Measurements from ENCODE around the gene SMPD3.

GRCh38 chr16:68448360-68448970 lies at the start of gene SMPD3:
- TF ChIP-seq ATF2 (CRISPR knock-in tag; IDR thresholded peaks at IDR 0.05; ENCODE audit: borderline replicate concordance, low read depth): no peak
- TF ChIP-seq, protein P1, sequence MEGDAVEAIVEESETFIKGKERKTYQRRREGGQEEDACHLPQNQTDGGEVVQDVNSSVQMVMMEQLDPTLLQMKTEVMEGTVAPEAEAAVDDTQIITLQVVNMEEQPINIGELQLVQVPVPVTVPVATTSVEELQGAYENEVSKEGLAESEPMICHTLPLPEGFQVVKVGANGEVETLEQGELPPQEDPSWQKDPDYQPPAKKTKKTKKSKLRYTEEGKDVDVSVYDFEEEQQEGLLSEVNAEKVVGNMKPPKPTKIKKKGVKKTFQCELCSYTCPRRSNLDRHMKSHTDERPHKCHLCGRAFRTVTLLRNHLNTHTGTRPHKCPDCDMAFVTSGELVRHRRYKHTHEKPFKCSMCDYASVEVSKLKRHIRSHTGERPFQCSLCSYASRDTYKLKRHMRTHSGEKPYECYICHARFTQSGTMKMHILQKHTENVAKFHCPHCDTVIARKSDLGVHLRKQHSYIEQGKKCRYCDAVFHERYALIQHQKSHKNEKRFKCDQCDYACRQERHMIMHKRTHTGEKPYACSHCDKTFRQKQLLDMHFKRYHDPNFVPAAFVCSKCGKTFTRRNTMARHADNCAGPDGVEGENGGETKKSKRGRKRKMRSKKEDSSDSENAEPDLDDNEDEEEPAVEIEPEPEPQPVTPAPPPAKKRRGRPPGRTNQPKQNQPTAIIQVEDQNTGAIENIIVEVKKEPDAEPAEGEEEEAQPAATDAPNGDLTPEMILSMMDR (IDR thresholded peaks at IDR 0.05): no peak
- no peak for TF ChIP-seq ZNF138 (CRISPR knock-in tag; conservative IDR thresholded peaks at IDR 0.05)
- no peak for TF ChIP-seq CREB1 (CRISPR knock-in tag; IDR thresholded peaks at IDR 0.05)
- TF ChIP-seq, protein P2, sequence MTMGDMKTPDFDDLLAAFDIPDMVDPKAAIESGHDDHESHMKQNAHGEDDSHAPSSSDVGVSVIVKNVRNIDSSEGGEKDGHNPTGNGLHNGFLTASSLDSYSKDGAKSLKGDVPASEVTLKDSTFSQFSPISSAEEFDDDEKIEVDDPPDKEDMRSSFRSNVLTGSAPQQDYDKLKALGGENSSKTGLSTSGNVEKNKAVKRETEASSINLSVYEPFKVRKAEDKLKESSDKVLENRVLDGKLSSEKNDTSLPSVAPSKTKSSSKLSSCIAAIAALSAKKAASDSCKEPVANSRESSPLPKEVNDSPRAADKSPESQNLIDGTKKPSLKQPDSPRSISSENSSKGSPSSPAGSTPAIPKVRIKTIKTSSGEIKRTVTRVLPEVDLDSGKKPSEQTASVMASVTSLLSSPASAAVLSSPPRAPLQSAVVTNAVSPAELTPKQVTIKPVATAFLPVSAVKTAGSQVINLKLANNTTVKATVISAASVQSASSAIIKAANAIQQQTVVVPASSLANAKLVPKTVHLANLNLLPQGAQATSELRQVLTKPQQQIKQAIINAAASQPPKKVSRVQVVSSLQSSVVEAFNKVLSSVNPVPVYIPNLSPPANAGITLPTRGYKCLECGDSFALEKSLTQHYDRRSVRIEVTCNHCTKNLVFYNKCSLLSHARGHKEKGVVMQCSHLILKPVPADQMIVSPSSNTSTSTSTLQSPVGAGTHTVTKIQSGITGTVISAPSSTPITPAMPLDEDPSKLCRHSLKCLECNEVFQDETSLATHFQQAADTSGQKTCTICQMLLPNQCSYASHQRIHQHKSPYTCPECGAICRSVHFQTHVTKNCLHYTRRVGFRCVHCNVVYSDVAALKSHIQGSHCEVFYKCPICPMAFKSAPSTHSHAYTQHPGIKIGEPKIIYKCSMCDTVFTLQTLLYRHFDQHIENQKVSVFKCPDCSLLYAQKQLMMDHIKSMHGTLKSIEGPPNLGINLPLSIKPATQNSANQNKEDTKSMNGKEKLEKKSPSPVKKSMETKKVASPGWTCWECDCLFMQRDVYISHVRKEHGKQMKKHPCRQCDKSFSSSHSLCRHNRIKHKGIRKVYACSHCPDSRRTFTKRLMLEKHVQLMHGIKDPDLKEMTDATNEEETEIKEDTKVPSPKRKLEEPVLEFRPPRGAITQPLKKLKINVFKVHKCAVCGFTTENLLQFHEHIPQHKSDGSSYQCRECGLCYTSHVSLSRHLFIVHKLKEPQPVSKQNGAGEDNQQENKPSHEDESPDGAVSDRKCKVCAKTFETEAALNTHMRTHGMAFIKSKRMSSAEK (CRISPR knock-in tag; IDR thresholded peaks at IDR 0.05; ENCODE audit: borderline replicate concordance): no peak
- no peak for TF ChIP-seq ZNF423 (CRISPR knock-in tag; IDR thresholded peaks at IDR 0.05)
- TF ChIP-seq, protein P3, sequence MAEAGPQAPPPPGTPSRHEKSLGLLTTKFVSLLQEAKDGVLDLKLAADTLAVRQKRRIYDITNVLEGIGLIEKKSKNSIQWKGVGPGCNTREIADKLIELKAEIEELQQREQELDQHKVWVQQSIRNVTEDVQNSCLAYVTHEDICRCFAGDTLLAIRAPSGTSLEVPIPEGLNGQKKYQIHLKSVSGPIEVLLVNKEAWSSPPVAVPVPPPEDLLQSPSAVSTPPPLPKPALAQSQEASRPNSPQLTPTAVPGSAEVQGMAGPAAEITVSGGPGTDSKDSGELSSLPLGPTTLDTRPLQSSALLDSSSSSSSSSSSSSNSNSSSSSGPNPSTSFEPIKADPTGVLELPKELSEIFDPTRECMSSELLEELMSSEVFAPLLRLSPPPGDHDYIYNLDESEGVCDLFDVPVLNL (CRISPR knock-in tag; IDR thresholded peaks at IDR 0.05; ENCODE audit: borderline replicate concordance, low read depth): no peak
- TF ChIP-seq, protein P4, sequence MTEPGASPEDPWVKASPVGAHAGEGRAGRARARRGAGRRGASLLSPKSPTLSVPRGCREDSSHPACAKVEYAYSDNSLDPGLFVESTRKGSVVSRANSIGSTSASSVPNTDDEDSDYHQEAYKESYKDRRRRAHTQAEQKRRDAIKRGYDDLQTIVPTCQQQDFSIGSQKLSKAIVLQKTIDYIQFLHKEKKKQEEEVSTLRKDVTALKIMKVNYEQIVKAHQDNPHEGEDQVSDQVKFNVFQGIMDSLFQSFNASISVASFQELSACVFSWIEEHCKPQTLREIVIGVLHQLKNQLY (CRISPR knock-in tag; IDR thresholded peaks at IDR 0.05): no peak
- TF ChIP-seq EMX1 (CRISPR knock-in tag; IDR thresholded peaks at IDR 0.05): no peak
- TF ChIP-seq, protein P5, sequence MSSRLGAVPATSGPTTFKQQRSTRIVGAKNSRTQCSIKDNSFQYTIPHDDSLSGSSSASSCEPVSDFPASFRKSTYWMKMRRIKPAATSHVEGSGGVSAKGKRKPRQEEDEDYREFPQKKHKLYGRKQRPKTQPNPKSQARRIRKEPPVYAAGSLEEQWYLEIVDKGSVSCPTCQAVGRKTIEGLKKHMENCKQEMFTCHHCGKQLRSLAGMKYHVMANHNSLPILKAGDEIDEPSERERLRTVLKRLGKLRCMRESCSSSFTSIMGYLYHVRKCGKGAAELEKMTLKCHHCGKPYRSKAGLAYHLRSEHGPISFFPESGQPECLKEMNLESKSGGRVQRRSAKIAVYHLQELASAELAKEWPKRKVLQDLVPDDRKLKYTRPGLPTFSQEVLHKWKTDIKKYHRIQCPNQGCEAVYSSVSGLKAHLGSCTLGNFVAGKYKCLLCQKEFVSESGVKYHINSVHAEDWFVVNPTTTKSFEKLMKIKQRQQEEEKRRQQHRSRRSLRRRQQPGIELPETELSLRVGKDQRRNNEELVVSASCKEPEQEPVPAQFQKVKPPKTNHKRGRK (CRISPR knock-in tag; IDR thresholded peaks at IDR 0.05; ENCODE audit: borderline replicate concordance): no peak
- peak; percentile 69; the same call in 1 of the 2 replicates for TF ChIP-seq FOXP1 (CRISPR knock-in tag; IDR thresholded peaks at IDR 0.05; ENCODE audit: borderline replicate concordance)
- TF ChIP-seq ZNF671 (CRISPR knock-in tag; IDR thresholded peaks at IDR 0.05): no peak
- TF ChIP-seq ZNF396 (CRISPR knock-in tag; IDR thresholded peaks at IDR 0.05; ENCODE audit: borderline replicate concordance): no peak
- TF ChIP-seq, protein P6, sequence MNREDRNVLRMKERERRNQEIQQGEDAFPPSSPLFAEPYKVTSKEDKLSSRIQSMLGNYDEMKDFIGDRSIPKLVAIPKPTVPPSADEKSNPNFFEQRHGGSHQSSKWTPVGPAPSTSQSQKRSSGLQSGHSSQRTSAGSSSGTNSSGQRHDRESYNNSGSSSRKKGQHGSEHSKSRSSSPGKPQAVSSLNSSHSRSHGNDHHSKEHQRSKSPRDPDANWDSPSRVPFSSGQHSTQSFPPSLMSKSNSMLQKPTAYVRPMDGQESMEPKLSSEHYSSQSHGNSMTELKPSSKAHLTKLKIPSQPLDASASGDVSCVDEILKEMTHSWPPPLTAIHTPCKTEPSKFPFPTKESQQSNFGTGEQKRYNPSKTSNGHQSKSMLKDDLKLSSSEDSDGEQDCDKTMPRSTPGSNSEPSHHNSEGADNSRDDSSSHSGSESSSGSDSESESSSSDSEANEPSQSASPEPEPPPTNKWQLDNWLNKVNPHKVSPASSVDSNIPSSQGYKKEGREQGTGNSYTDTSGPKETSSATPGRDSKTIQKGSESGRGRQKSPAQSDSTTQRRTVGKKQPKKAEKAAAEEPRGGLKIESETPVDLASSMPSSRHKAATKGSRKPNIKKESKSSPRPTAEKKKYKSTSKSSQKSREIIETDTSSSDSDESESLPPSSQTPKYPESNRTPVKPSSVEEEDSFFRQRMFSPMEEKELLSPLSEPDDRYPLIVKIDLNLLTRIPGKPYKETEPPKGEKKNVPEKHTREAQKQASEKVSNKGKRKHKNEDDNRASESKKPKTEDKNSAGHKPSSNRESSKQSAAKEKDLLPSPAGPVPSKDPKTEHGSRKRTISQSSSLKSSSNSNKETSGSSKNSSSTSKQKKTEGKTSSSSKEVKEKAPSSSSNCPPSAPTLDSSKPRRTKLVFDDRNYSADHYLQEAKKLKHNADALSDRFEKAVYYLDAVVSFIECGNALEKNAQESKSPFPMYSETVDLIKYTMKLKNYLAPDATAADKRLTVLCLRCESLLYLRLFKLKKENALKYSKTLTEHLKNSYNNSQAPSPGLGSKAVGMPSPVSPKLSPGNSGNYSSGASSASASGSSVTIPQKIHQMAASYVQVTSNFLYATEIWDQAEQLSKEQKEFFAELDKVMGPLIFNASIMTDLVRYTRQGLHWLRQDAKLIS (CRISPR knock-in tag; IDR thresholded peaks at IDR 0.05; ENCODE audit: borderline replicate concordance): no peak

Measured in WTC11 (cell line).